NT2/D1 (cell line): ENCODE data around the gene RAB20.

ENCODE experiments used
- SUZ12 ChIP-seq: IDR thresholded peaks from 2 replicates; pipeline ENCODE4 v1.6.1; 2011; ENCODE audit not compliant: insufficient read length, insufficient read depth; ENCODE audit errors: extremely low read depth
- YY1 ChIP-seq: IDR thresholded peaks from 2 replicates; pipeline ENCODE4 v1.6.1; 2011; ENCODE audit not compliant: insufficient read length, insufficient read depth
- ZNF274 ChIP-seq: IDR thresholded peaks from 2 replicates; pipeline ENCODE4 v1.6.1; 2011; ENCODE audit warnings: mild to moderate bottlenecking, low read depth, low read length

GRCh38 chr13:110556224-110556606, 5.3 kb downstream of the RAB20 start:
- TF ChIP-seq ZNF274 (no peak), SUZ12 (no peak), YY1 (no peak)
